ENCODE results near the gene SLC24A5. TPM values are rescaled to one million over a fixed set of nuclear protein-coding genes. Genes with fewer than 3 reads are reported as not detected.

Gene SLC24A5
- total RNA-seq, 4 donors from 2014 or later: not detected

DNA sequence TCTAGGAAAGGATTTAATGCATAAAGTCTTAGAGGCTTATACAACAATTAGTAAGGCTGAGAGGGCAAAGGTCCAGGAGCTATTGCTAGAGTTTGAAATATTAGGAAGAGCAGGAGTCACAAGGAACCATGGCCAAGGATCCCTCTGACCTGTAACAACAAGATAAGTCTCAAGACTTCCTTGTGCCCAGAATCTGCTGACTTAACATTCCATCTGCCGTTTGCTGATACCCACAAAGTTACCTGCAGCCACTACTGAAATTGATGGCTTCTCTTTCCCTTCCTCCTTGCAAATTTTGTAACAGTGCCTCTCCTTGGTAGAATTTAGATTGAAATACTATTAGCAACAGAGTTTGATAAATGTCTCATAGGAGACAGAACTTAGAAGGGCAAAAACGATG, 62.0 kb downstream of the SLC24A5 start:
- 47 to 55% methylated on average over 2 of the region's 2 CpGs for WGBS, 2 donors
- intact Hi-C loops (cut with DNase I): no loop called here

DNA sequence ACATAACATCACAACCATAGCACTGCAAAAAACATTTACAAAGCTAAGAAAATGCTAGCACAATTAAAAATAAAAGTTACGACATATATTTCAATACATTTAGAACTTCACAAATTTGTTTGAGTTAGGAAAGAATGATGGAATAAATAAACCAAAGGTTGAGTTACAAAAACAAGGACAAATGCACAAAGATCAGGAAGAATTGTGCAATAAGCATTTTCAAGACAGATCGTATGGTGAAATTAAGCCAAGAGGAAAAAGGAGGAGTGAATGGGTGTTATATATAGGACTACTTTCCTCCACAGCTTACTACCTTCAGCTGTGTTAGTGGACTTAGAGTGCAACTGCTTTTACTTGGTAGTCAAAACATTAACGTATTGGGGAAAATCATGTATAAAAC, 64.7 kb downstream of the SLC24A5 start:
- 76 to 86% methylated on average over 3 of the region's 3 CpGs for WGBS, 2 donors
- H3K27ac ChIP-seq: no peak overlapping the region

More for the DNA sequence above, 62.0 kb downstream of the SLC24A5 start:
- no peaks in the 10 kb centered on the region for H3K9me3 ChIP-seq
- no peak overlapping the region for H3K27ac ChIP-seq
- peaks cover 0 to 9% of the 10 kb centered on the region in 2 donors for H3K4me1 ChIP-seq
- no peak overlapping the region for H3K4me3 ChIP-seq (replicated peaks in 1 of 3)
- TF ChIP-seq, protein P1, sequence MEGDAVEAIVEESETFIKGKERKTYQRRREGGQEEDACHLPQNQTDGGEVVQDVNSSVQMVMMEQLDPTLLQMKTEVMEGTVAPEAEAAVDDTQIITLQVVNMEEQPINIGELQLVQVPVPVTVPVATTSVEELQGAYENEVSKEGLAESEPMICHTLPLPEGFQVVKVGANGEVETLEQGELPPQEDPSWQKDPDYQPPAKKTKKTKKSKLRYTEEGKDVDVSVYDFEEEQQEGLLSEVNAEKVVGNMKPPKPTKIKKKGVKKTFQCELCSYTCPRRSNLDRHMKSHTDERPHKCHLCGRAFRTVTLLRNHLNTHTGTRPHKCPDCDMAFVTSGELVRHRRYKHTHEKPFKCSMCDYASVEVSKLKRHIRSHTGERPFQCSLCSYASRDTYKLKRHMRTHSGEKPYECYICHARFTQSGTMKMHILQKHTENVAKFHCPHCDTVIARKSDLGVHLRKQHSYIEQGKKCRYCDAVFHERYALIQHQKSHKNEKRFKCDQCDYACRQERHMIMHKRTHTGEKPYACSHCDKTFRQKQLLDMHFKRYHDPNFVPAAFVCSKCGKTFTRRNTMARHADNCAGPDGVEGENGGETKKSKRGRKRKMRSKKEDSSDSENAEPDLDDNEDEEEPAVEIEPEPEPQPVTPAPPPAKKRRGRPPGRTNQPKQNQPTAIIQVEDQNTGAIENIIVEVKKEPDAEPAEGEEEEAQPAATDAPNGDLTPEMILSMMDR (IDR thresholded peaks at IDR 0.05): no peak
- TF ChIP-seq POLR2A (IDR thresholded peaks at IDR 0.05): no peak
- no peaks in the 10 kb centered on the region for H3K27me3 ChIP-seq
- no peaks in the 10 kb centered on the region for H3K36me3 ChIP-seq
- no peak for DNase-seq

DNA sequence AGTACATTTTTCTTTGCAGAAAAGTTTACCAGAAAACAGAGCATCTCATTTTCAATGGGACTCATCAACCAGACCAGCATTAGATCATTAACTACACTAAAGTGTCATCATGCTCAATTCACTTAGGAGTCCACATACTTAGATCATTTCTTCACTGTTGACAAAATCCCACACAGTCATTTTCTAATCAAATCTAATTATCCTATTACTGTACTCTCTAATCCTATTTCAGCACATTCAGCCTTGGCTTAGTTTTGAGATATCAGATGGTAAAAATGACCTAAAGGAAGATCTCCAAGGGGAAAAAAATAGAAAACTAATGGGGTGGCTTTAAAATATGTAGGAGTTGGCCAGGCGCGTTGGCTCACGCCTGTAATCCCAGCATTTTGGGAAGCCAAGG, 65.5 kb downstream of the SLC24A5 start:
- Histone ChIP-seq H3K27me3 (no peaks in the 10 kb centered on the region), H3K36me3 (no peaks in the 10 kb centered on the region), H3K4me1 (no peaks in the 10 kb centered on the region), H3K9me3 (no peaks in the 10 kb centered on the region), H3K4me3 (replicated peaks in 1 of 3) (no peak overlapping the region), H3K27ac (no peak overlapping the region)
- intact Hi-C loops (cut with DNase I): no loop called here
- no peak for DNase-seq
- TF ChIP-seq POLR2A (IDR thresholded peaks at IDR 0.05): no peak
- TF ChIP-seq, protein P1 (IDR thresholded peaks at IDR 0.05): no peak
- 88 to 91% methylated on average over 3 of the region's 3 CpGs for WGBS, 2 donors

More for the DNA sequence above, 64.7 kb downstream of the SLC24A5 start:
- Histone ChIP-seq H3K4me1 (no peaks in the 10 kb centered on the region), H3K36me3 (no peaks in the 10 kb centered on the region), H3K9me3 (no peaks in the 10 kb centered on the region), H3K27me3 (no peaks in the 10 kb centered on the region), H3K4me3 (replicated peaks in 1 of 3) (no peak overlapping the region)
- intact Hi-C loops (cut with DNase I): no loop called here
- TF ChIP-seq POLR2A (IDR thresholded peaks at IDR 0.05): no peak
- TF ChIP-seq, protein P1 (IDR thresholded peaks at IDR 0.05): no peak
- no peak for DNase-seq

DNA sequence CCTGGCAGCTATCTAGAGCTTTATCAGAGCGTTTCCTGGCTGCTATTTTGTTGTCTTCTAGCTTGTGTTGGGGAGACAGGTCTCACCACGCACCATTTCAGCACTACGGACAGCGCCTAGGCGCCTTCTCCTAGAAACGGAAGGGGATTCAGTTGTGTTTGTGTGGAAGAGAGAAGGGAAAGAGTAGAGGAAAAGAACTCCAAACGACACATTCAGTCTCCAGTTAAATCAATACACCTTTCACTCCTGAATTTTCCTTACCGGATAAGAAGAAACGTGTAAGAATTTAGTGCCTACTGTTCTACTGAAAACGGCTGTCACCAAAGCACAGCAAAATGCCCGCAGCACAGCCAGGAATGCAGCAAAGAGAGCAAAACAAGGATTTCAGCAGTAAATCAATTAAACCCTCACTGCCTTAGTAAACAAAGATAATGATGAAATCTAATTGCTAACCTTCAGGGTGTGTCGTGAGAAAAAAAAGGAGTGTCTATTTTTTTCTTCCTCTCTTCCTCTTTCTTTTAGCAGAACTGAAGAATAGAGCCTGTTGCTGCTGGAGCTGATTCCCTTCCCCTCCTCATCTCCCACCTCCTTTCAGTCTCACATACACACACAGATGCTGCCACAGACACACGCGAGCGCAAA, 70.3 kb downstream of the SLC24A5 start:
- H3K27ac ChIP-seq: no peak overlapping the region
- H3K4me1 ChIP-seq: no peaks in the 10 kb centered on the region
- H3K27me3 ChIP-seq: no peaks in the 10 kb centered on the region
- H3K9me3 ChIP-seq: no peaks in the 10 kb centered on the region
- no peaks in the 10 kb centered on the region for H3K36me3 ChIP-seq
- TF ChIP-seq, protein P1 (IDR thresholded peaks at IDR 0.05): no peak
- TF ChIP-seq POLR2A (IDR thresholded peaks at IDR 0.05): no peak
- 3 to 6% methylated on average over 15 of the region's 15 CpGs for WGBS, 2 donors
- peak; percentile 59 to 84 for DNase-seq
- intact Hi-C loops (cut with DNase I): no loop called here
- no peak overlapping the region for H3K4me3 ChIP-seq (replicated peaks in 1 of 3)

DNA sequence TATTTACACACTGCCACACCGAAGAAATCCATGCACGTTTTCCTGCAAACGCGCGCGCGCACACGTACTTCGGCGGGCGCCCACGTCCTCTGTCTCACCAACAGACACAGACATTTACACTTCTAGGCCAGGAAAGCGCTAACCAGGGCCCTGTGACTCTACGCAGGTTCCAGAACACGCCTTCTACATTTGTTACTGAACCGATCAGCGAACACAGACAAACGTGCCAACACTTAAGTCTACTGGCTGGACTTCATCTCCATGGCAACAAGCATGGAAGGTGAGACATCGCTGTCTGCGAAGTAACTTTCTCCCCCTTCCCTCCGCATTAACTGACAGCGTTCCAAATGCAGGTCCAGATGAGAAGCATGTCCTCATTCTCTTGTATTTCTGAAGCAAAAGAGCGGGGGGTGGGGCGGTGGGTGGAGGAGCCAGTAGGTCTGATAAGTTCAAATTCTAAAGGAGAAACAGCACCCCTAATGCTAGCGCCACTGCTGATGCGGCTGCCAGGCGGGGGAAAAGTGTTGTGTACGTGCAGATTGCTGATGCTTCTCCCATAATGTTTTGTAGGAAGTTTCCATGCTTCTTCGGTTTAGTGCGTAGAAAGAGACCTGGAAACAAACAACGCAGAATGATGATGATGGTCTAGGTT, 70.9 kb downstream of the SLC24A5 start, which contains the start of gene CTXN2:
Gene CTXN2, plus strand, starts transcription at position 92 of the 652 bp plus-strand sequence. CDS start 9,636 bp downstream, outside the sequence.
- TF ChIP-seq, protein P1 (IDR thresholded peaks at IDR 0.05): no peak
- TF ChIP-seq POLR2A (IDR thresholded peaks at IDR 0.05): no peak
- no peaks in the 10 kb centered on the region for H3K36me3 ChIP-seq
- no peaks in the 10 kb centered on the region for H3K27me3 ChIP-seq
- intact Hi-C loops (cut with DNase I): no loop called here
- no peaks in the 10 kb centered on the region for H3K9me3 ChIP-seq
- 8 to 12% methylated on average over 31 of the region's 31 CpGs for WGBS, 2 donors
- no peaks in the 10 kb centered on the region for H3K4me1 ChIP-seq
- no peak within 1 kb of the TSS for H3K4me3 ChIP-seq (replicated peaks in 1 of 3)
- H3K27ac ChIP-seq: no peak within 1 kb of the TSS
- DNase-seq: no peak
